ENCODE results near the gene A1BG. TPM values are rescaled to one million over a fixed set of nuclear protein-coding genes. Genes with fewer than 3 reads are reported as not detected.

Gene A1BG
- total RNA-seq, 2 experiments from 2014 or later = 35.2 to 36.2 TPM

DNA sequence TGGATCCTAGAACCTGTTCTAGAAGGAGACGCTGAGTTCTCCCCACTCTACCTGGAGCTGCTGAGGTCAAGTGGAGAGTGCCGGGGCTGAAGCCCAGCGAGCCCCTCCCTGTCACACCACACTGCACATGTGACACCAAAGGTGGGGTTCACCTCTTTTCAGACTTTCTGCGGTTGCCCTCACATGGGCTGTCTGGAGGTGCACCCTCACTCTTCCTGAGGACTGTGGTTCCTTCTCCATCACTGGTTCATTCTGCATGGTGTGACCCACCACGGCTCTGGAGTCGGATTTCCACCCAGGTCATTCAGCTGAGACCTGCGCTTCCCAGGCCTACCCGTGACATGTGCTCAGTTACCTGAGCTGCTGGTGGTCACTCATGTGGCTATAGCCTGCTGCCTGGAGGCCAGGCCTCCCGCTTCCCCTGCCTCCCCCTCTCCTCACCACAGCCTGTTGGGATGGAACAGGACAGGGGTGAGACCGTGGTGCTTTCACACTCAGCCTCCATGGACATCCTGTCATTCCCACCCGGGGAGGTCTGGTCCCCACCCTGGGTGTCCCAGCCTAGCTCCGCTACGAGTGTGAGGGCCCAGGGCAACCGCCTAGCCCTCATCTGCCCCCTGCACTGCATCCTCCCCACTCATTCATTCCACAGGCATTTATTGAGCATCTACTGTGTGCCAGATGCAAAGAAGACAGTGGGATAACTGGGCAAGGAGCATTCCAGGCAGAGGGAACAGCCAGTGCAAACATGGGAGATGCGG lies 605 bp upstream of the A1BG start:
- H3K4me1 Mint-ChIP-seq (ENCODE audit: low read depth) = peaks cover 33% of the 10 kb centered on the region
- H3K36me3 Mint-ChIP-seq (ENCODE audit: low read depth) = peaks cover 21% of the 10 kb centered on the region
- no peak overlapping the region for H3K4me3 Mint-ChIP-seq
- ChIA-PET CTCF (no interaction called here), POLR2A (interaction anchor here (1.6 kb wide), 1 partner anchor 9 kb away, joined by 6 read pairs; the partner anchor contains the start of gene ZNF497)
- H3K27ac Mint-ChIP-seq = no peak overlapping the region
- intact Hi-C loops (cut with micrococcal nuclease) = no loop called here
- DNase-seq (no peak), ATAC-seq (no peak)
- TF ChIP-seq, protein P1, sequence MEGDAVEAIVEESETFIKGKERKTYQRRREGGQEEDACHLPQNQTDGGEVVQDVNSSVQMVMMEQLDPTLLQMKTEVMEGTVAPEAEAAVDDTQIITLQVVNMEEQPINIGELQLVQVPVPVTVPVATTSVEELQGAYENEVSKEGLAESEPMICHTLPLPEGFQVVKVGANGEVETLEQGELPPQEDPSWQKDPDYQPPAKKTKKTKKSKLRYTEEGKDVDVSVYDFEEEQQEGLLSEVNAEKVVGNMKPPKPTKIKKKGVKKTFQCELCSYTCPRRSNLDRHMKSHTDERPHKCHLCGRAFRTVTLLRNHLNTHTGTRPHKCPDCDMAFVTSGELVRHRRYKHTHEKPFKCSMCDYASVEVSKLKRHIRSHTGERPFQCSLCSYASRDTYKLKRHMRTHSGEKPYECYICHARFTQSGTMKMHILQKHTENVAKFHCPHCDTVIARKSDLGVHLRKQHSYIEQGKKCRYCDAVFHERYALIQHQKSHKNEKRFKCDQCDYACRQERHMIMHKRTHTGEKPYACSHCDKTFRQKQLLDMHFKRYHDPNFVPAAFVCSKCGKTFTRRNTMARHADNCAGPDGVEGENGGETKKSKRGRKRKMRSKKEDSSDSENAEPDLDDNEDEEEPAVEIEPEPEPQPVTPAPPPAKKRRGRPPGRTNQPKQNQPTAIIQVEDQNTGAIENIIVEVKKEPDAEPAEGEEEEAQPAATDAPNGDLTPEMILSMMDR (IDR thresholded peaks at IDR 0.05) = no peak
- no peaks in the 10 kb centered on the region for H3K27me3 Mint-ChIP-seq
- H3K9me3 Mint-ChIP-seq = no peaks in the 10 kb centered on the region

DNA sequence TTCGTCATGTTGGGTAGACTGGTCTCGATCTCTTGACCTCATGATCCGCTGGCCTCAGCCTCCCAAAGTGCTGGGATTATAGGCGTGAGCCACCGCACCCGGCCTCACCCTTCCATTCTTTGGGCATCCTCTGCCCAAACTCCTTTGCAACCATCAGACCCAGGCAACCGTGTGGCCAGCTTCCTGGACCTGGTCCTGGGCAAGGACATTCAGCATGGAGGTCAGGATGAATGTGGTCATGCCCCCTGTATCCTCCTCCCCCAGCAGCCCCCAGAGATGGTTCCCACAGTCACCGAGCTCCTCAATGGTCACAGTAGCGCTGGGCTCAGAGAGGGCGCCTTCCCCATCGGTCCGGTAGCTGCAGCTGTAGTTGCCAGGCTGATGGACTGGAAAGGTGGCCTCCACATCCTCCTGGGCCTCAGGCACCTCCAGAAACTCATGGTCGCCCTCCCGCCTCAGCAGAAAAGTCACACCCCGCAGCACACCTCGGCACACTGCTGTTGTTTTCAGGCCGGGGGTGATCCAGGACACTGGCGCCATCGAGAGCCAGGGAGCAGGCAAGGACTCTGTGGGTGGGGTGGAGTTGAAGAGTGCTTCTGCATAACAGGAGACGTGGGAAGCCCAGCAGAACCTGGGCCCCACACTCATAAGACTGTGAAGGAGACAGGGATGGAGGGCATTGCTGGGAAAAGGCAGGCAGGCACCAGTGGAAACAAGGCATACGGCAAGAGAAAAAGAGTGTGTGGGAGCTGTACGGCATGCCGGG lies 1.1 kb downstream of the A1BG start:
- CTCF ChIA-PET = no interaction called here
- no peaks in the 10 kb centered on the region for H3K27me3 Mint-ChIP-seq
- peaks cover 21% of the 10 kb centered on the region for H3K36me3 Mint-ChIP-seq (ENCODE audit: low read depth)
- H3K4me3 Mint-ChIP-seq = no peak overlapping the region
- no peak for DNase-seq
- H3K27ac Mint-ChIP-seq = no peak overlapping the region
- TF ChIP-seq, protein P1 (IDR thresholded peaks at IDR 0.05) = no peak
- POLR2A ChIA-PET = interaction anchor here (0.9 to 1.8 kb wide), 2 partner anchors 10 to 48 kb away, joined by 3 to 7 read pairs; partner anchors contain the start of gene ZNF497
- no peak for ATAC-seq
- no peaks in the 10 kb centered on the region for H3K9me3 Mint-ChIP-seq
- peaks cover 30% of the 10 kb centered on the region for H3K4me1 Mint-ChIP-seq (ENCODE audit: low read depth)
- intact Hi-C loops (cut with micrococcal nuclease) = no loop called here

DNA sequence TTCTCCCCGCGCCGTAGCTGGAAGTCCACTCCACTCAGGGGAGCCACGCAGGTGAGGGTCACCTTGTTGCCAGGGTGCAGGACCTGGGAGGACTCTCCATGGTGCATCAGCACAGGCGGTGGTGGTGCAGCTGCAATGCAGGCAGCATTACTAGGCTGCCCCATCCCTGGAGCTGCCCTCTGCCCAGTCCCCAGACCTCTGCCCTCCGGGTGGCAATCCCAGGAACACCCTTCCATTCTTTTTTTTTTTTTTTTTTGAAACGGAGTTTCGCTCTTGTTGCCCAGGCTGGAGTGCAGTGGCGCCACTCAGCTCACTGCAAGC lies 1.8 kb downstream of the A1BG start:
- DNase-seq (no peak), ATAC-seq (no peak)
- Mint-ChIP-seq H3K4me3 (no peak overlapping the region), H3K27ac (no peak overlapping the region), H3K27me3 (no peaks in the 10 kb centered on the region), H3K9me3 (no peaks in the 10 kb centered on the region), H3K4me1 (ENCODE audit: low read depth) (peaks cover 29% of the 10 kb centered on the region), H3K36me3 (ENCODE audit: low read depth) (peaks cover 21% of the 10 kb centered on the region)
- CTCF ChIA-PET = no interaction called here
- POLR2A ChIA-PET = interaction anchor here (0.9 to 1.8 kb wide), 2 partner anchors 10 to 47 kb away, joined by 3 to 7 read pairs; partner anchors contain the start of gene ZNF497
- TF ChIP-seq, protein P1 (IDR thresholded peaks at IDR 0.05) = no peak
- intact Hi-C loops (cut with micrococcal nuclease) = no loop called here

DNA sequence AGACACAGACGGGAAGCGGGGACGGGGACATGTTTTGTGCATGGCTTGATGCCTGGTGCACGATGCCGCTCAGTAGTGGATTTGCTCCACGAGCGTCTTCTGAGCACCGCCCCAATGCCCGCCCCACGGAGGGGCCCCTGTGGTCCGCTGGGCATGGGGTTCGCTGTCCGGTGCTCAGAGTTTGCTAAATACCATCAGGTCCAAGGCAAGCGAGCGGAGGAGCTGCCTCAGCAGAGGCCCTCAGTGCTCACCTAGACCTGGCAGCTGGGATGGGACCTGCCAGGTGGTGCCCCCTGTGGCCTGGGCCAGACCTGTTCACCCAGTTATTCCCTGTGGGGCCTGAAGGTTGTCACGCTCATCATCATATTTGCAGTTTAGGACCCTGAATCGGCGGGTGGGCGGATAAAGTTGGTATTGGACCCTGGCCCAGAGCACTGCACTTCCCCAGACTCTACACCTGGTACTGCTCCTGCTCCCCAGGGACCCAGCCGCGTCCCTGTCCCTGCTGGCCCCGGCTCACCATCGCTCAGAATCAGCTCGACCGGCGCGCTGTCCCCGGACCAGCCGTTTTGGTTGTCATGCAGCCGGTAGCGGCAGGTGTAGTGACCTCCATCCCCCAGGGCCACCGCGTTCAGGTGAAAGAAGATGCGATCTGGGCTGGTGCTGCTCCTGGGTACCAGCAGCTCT lies 2.3 kb downstream of the A1BG start:
- Mint-ChIP-seq H3K4me1 (ENCODE audit: low read depth) (peaks cover 26% of the 10 kb centered on the region), H3K27ac (no peak overlapping the region), H3K9me3 (no peaks in the 10 kb centered on the region), H3K36me3 (ENCODE audit: low read depth) (peaks cover 19% of the 10 kb centered on the region), H3K4me3 (no peak overlapping the region), H3K27me3 (no peaks in the 10 kb centered on the region)
- intact Hi-C loops (cut with micrococcal nuclease) = no loop called here
- DNase-seq (no peak), ATAC-seq (no peak)
- CTCF ChIA-PET = no interaction called here
- TF ChIP-seq, protein P1 (IDR thresholded peaks at IDR 0.05) = no peak
- POLR2A ChIA-PET = interaction anchor here (0.6 to 1.8 kb wide), 3 partner anchors 11 to 519 kb away, joined by 3 to 7 read pairs (median 4); partner anchors contain the start of gene ZNF497

Data from activated CD8-positive, alpha-beta T cell treated with anti-CD3 and anti-CD28 coated beads for 36 hours (primary cell).